ENCODE results near the gene MLN. TPM values are rescaled to one million over a fixed set of nuclear protein-coding genes. Genes with fewer than 3 reads are reported as not detected.

MLN gene
- total RNA-seq (not detected), polyA plus RNA-seq (not detected), total RNA-seq (not detected)

GRCh38 chr6:33803571-33804053 lies at the start of gene MLN:
MLN (minus strand) TSS chr6:33804003; CDS start chr6:33801163, 2,840 bp downstream.
- intact Hi-C loops (cut with micrococcal nuclease): no loop called here
- no peak for DNase-seq
- Histone ChIP-seq H3K4me3 (ENCODE audit: low read length) (no peak within 1 kb of the TSS), H3K9me3 (ENCODE audit: control insufficient read depth in 2 of 3, low read length in 3 of 3) (no peaks in the 10 kb centered on the region), H3K27me3 (ENCODE audit: control insufficient read depth in 2 of 2, insufficient read depth in 2 of 2, low read length in 2 of 2) (no peaks in the 10 kb centered on the region), H3K36me3 (ENCODE audit: control insufficient read depth in 2 of 3, insufficient read depth in 3 of 3, low read length in 3 of 3) (no peaks in the 10 kb centered on the region), H3K4me1 (ENCODE audit: control insufficient read depth in 2 of 2, insufficient read depth in 2 of 2, low read length in 2 of 2) (peaks cover 8 to 12% of the 10 kb centered on the region in 2 donors), H3K27ac (ENCODE audit: low read depth, low read length) (no peak within 1 kb of the TSS)
- H3K4me1 Mint-ChIP-seq: peaks cover 11 to 21% (median 19%) of the 10 kb centered on the region in 7 donors
- POLR2A ChIA-PET: no interaction called here
- CTCF ChIA-PET: no interaction called here
- H3K27me3 Mint-ChIP-seq: peaks cover 6 to 40% (median 13%) of the 10 kb centered on the region in 5 donors
- no peak within 1 kb of the TSS for H3K4me3 Mint-ChIP-seq
- ATAC-seq: no peak
- no peaks in the 10 kb centered on the region for H3K36me3 Mint-ChIP-seq
- H3K27ac Mint-ChIP-seq: peak within 1 kb of the TSS in 1 of 9 donors; percentile 11
- H3K9me3 Mint-ChIP-seq: no peaks in the 10 kb centered on the region

- DNase-seq: peak in 1 of 9 donors; percentile 4
- ChIA-PET POLR2A (no interaction called here), CTCF (interaction anchor here (2.9 kb wide), 1 partner anchor 174 kb away, joined by 10 read pairs; no protein-coding TSS in a partner anchor)
- peaks cover 28 to 29% of the 10 kb centered on the region in 2 donors for H3K4me1 ChIP-seq (ENCODE audit: control insufficient read depth in 2 of 2, insufficient read depth in 2 of 2, low read length in 2 of 2)
- H3K9me3 ChIP-seq (ENCODE audit: control insufficient read depth in 2 of 3, low read length in 3 of 3): no peaks in the 10 kb centered on the region
- H3K27me3 ChIP-seq (ENCODE audit: control insufficient read depth in 2 of 2, insufficient read depth in 2 of 2, low read length in 2 of 2): no peaks in the 10 kb centered on the region
- H3K9me3 Mint-ChIP-seq: no peaks in the 10 kb centered on the region
- no peak overlapping the region for H3K27ac Mint-ChIP-seq
- no peak overlapping the region for H3K4me3 ChIP-seq (ENCODE audit: low read length)
- H3K36me3 ChIP-seq (ENCODE audit: control insufficient read depth in 2 of 3, insufficient read depth in 3 of 3, low read length in 3 of 3): no peaks in the 10 kb centered on the region
- H3K27ac ChIP-seq (ENCODE audit: low read depth, low read length): no peak overlapping the region
- no peaks in the 10 kb centered on the region for H3K36me3 Mint-ChIP-seq
- peaks cover 0 to 36% (median 14%) of the 10 kb centered on the region in 5 donors for H3K27me3 Mint-ChIP-seq
- H3K4me1 Mint-ChIP-seq: peaks cover 17 to 36% (median 31%) of the 10 kb centered on the region in 7 donors
- intact Hi-C loops (cut with micrococcal nuclease): loop anchor here in 1 of 2 donors (2.0 kb wide), 1 partner anchor 174 kb away; no protein-coding TSS in a partner anchor
- H3K4me3 Mint-ChIP-seq: no peak overlapping the region
- ATAC-seq: no peak
Observed at GRCh38 chr6:33853026-33853425, 49.2 kb upstream of the MLN start.

GRCh38 chr6:33851959-33852358 lies 48.2 kb upstream of the MLN start:
- peaks cover 12 to 26% (median 20%) of the 10 kb centered on the region in 7 donors for H3K4me1 Mint-ChIP-seq
- intact Hi-C loops (cut with micrococcal nuclease): loop anchor here in 1 of 2 donors (2.0 kb wide), 1 partner anchor 175 kb away; no protein-coding TSS in a partner anchor

GRCh38 chr6:33850869-33851541 lies 47.2 kb upstream of the MLN start:
- H3K4me3 Mint-ChIP-seq: no peak overlapping the region
- peaks cover 0 to 36% (median 14%) of the 10 kb centered on the region in 5 donors for H3K27me3 Mint-ChIP-seq
- no peak overlapping the region for H3K27ac ChIP-seq (ENCODE audit: low read depth, low read length)
- H3K9me3 Mint-ChIP-seq: no peaks in the 10 kb centered on the region
- CTCF ChIA-PET: interaction anchor here (0.7 to 1.3 kb wide), 2 partner anchors 11 to 174 kb away, joined by 3 to 5 read pairs; no protein-coding TSS in a partner anchor
- H3K9me3 ChIP-seq (ENCODE audit: control insufficient read depth in 2 of 3, low read length in 3 of 3): no peaks in the 10 kb centered on the region
- H3K4me1 ChIP-seq (ENCODE audit: control insufficient read depth in 2 of 2, insufficient read depth in 2 of 2, low read length in 2 of 2): peaks cover 8% of the 10 kb centered on the region in 2 donors
- no peak overlapping the region for H3K4me3 ChIP-seq (ENCODE audit: low read length)
- peaks cover 3 to 16% (median 13%) of the 10 kb centered on the region in 7 donors for H3K4me1 Mint-ChIP-seq
- no peaks in the 10 kb centered on the region for H3K36me3 Mint-ChIP-seq
- DNase-seq (peak in 1 of 9 donors; percentile 3), ATAC-seq (no peak)
- H3K27me3 ChIP-seq (ENCODE audit: control insufficient read depth in 2 of 2, insufficient read depth in 2 of 2, low read length in 2 of 2): no peaks in the 10 kb centered on the region
- H3K36me3 ChIP-seq (ENCODE audit: control insufficient read depth in 2 of 3, insufficient read depth in 3 of 3, low read length in 3 of 3): no peaks in the 10 kb centered on the region
- intact Hi-C loops (cut with micrococcal nuclease): no loop called here
- H3K27ac Mint-ChIP-seq: peak overlapping the region in 2 of 9 donors; percentile 38 to 47
- POLR2A ChIA-PET: no interaction called here

More at GRCh38 chr6:33851959-33852358, 48.2 kb upstream of the MLN start:
- CTCF ChIA-PET: interaction anchor here (0.7 kb wide), 1 partner anchor 173 kb away, joined by 3 read pairs; no protein-coding TSS in a partner anchor
- Histone ChIP-seq H3K27ac (ENCODE audit: low read depth, low read length) (no peak overlapping the region), H3K9me3 (ENCODE audit: control insufficient read depth in 2 of 3, low read length in 3 of 3) (no peaks in the 10 kb centered on the region), H3K4me1 (ENCODE audit: control insufficient read depth in 2 of 2, insufficient read depth in 2 of 2, low read length in 2 of 2) (peaks cover 17 to 18% of the 10 kb centered on the region in 2 donors), H3K4me3 (ENCODE audit: low read length) (no peak overlapping the region), H3K36me3 (ENCODE audit: control insufficient read depth in 2 of 3, insufficient read depth in 3 of 3, low read length in 3 of 3) (no peaks in the 10 kb centered on the region), H3K27me3 (ENCODE audit: control insufficient read depth in 2 of 2, insufficient read depth in 2 of 2, low read length in 2 of 2) (no peaks in the 10 kb centered on the region)
- Mint-ChIP-seq H3K27ac (no peak overlapping the region), H3K27me3 (peaks cover 0 to 36% (median 14%) of the 10 kb centered on the region in 5 donors), H3K4me3 (no peak overlapping the region), H3K9me3 (no peaks in the 10 kb centered on the region), H3K36me3 (no peaks in the 10 kb centered on the region)
- ATAC-seq (no peak), DNase-seq (peak in 7 of 9 donors; percentile 4 to 36 (median 24))
- POLR2A ChIA-PET: no interaction called here

- no peaks in the 10 kb centered on the region for H3K9me3 ChIP-seq (ENCODE audit: control insufficient read depth in 2 of 3, low read length in 3 of 3)
- intact Hi-C loops (cut with micrococcal nuclease): no loop called here
- CTCF ChIA-PET: interaction anchor here (1.3 kb wide), 1 partner anchor 10 kb away, joined by 5 read pairs; no protein-coding TSS in a partner anchor
Observed at GRCh38 chr6:33850296-33850695, 46.5 kb upstream of the MLN start.

GRCh38 chr6:33849500-33850075 lies 45.8 kb upstream of the MLN start:
- ChIA-PET CTCF (no interaction called here), POLR2A (no interaction called here)
- ATAC-seq (no peak), DNase-seq (peak in 1 of 9 donors; percentile 5)
- no peaks in the 10 kb centered on the region for H3K36me3 Mint-ChIP-seq
- H3K27ac ChIP-seq (ENCODE audit: low read depth, low read length): no peak overlapping the region
- peaks cover 0 to 6% (median 3%) of the 10 kb centered on the region in 7 donors for H3K4me1 Mint-ChIP-seq
- H3K27me3 ChIP-seq (ENCODE audit: control insufficient read depth in 2 of 2, insufficient read depth in 2 of 2, low read length in 2 of 2): no peaks in the 10 kb centered on the region
- H3K27me3 Mint-ChIP-seq: peaks cover 0 to 34% (median 10%) of the 10 kb centered on the region in 5 donors
- H3K4me3 ChIP-seq (ENCODE audit: low read length): no peak overlapping the region
- intact Hi-C loops (cut with micrococcal nuclease): no loop called here
- no peaks in the 10 kb centered on the region for H3K4me1 ChIP-seq (ENCODE audit: control insufficient read depth in 2 of 2, insufficient read depth in 2 of 2, low read length in 2 of 2)
- no peaks in the 10 kb centered on the region for H3K36me3 ChIP-seq (ENCODE audit: control insufficient read depth in 2 of 3, insufficient read depth in 3 of 3, low read length in 3 of 3)
- H3K27ac Mint-ChIP-seq: no peak overlapping the region
- no peaks in the 10 kb centered on the region for H3K9me3 Mint-ChIP-seq
- no peaks in the 10 kb centered on the region for H3K9me3 ChIP-seq (ENCODE audit: control insufficient read depth in 2 of 3, low read length in 3 of 3)
- no peak overlapping the region for H3K4me3 Mint-ChIP-seq

More at GRCh38 chr6:33850296-33850695, 46.5 kb upstream of the MLN start:
- H3K9me3 Mint-ChIP-seq: no peaks in the 10 kb centered on the region
- H3K4me3 Mint-ChIP-seq: no peak overlapping the region
- DNase-seq (peak in 1 of 9 donors; percentile 1), ATAC-seq (no peak)
- no peak overlapping the region for H3K27ac Mint-ChIP-seq
- peaks cover 0 to 10% (median 6%) of the 10 kb centered on the region in 7 donors for H3K4me1 Mint-ChIP-seq
- no peaks in the 10 kb centered on the region for H3K36me3 Mint-ChIP-seq
- H3K27ac ChIP-seq (ENCODE audit: low read depth, low read length): no peak overlapping the region
- H3K4me1 ChIP-seq (ENCODE audit: control insufficient read depth in 2 of 2, insufficient read depth in 2 of 2, low read length in 2 of 2): peaks cover under 1 to 1% of the 10 kb centered on the region in 2 donors
- H3K4me3 ChIP-seq (ENCODE audit: low read length): no peak overlapping the region
- POLR2A ChIA-PET: interaction anchor here (0.6 kb wide), 3 partner anchors 10 to 197 kb away, joined by 3 read pairs; no protein-coding TSS in a partner anchor
- peaks cover 0 to 37% (median 14%) of the 10 kb centered on the region in 5 donors for H3K27me3 Mint-ChIP-seq
- no peaks in the 10 kb centered on the region for H3K27me3 ChIP-seq (ENCODE audit: control insufficient read depth in 2 of 2, insufficient read depth in 2 of 2, low read length in 2 of 2)
- H3K36me3 ChIP-seq (ENCODE audit: control insufficient read depth in 2 of 3, insufficient read depth in 3 of 3, low read length in 3 of 3): no peaks in the 10 kb centered on the region

Measured in naive thymus-derived CD4-positive, alpha-beta T cell (primary cell).